ENCODE results near the gene CTBP2.

GRCh38 chr10:124987788-124988187, 172.6 kb downstream of the CTBP2 start:
- TF ChIP-seq POLR2A (IDR thresholded peaks at IDR 0.05), result no peak
- TF ChIP-seq POLR2AphosphoS5 (IDR thresholded peaks at IDR 0.05), result no peak
- no peak for TF ChIP-seq CTCF (IDR thresholded peaks at IDR 0.05)
- no peak for TF ChIP-seq EP300 (IDR thresholded peaks at IDR 0.05)

Measured in stomach (tissue), 4 donors.